GM12874 (cell line): ENCODE data around the gene UGT8.

Experiments
- TF ChIP-seq, protein P1 (sequence below): IDR thresholded peaks from 2 replicates; pipeline ENCODE4 v1.5.1; 2011; ENCODE audit warnings: low read depth, mild to moderate bottlenecking, control low read depth, low read length, moderate library complexity; ENCODE audit not compliant: insufficient read depth

UGT8 gene

DNA sequence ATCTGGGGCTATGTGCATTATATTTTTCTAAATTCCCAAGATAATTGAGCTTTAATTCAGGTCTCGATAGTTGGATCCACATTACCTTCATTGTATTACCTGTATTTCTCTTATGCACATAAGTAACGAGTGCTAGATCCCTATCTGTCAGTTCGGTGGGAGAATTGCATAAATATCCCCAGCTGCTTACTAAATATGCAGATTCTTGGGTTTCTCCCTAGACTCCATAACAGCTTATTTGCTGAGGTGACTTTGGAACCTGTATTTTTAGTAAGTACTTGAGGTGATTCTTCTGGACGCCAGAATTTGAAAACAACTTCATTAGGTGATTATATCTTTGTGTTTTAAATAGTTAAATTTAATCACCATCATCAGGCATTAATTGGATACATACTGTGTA lies 15.0 kb downstream of the UGT8 start:
- TF ChIP-seq, protein P1, sequence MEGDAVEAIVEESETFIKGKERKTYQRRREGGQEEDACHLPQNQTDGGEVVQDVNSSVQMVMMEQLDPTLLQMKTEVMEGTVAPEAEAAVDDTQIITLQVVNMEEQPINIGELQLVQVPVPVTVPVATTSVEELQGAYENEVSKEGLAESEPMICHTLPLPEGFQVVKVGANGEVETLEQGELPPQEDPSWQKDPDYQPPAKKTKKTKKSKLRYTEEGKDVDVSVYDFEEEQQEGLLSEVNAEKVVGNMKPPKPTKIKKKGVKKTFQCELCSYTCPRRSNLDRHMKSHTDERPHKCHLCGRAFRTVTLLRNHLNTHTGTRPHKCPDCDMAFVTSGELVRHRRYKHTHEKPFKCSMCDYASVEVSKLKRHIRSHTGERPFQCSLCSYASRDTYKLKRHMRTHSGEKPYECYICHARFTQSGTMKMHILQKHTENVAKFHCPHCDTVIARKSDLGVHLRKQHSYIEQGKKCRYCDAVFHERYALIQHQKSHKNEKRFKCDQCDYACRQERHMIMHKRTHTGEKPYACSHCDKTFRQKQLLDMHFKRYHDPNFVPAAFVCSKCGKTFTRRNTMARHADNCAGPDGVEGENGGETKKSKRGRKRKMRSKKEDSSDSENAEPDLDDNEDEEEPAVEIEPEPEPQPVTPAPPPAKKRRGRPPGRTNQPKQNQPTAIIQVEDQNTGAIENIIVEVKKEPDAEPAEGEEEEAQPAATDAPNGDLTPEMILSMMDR: no peak

GRCh38 chr4:114615435-114615834 lies 16.8 kb downstream of the UGT8 start:
- TF ChIP-seq, protein P1: no peak

DNA sequence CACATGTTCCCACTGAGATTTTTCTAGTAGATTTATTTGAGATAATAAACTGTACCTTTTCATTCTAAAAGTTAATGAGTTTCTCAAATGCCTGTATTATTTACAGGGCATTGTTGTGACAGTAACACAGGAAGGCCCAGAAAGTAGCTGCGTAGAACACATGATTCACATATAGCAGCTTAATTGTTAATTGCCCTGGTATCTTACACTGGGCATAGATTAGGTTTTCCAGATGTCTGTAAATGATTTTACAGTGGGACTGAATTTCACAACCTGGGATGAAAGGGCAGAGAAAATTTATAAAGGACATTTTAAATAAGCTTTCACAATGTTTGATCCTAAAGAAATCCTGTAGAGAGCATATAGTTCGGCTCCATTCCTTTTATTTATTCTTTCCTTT lies 27.6 kb downstream of the UGT8 start:
- TF ChIP-seq, protein P1: no peak

DNA sequence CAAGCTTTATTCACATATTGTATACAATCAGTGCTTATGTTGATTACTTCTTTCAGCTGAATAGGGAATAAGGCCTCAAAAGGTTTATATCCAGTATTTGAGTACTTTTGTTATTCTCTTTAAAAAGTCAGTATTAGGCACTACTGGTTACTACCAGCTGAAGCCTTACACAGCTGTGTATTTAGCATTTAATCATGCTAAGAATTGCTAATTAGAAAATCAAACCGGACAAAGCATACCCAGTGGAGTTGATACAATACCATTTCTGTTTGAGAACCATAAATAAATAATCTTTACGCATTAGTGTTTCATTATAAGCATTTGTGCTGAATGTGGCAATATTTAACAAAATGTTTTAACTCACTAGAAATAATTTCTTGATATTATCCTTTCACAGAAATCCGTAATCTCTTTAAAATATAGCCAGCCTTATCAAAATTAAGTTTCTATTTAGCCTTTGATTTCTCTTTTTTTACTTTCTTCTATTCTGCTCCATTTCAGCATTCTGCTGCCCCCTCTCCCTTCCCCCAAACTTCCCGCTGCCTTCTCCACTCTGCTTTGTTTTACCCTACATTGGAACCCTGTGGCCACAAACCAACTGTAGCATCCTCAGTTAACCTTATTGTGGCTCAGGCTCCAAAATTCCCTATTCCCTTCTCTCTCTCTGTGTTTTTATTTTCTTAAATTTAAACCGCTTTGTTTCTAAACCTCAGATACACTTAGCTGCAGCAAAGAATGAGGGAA lies 37.8 kb downstream of the UGT8 start:
- TF ChIP-seq, protein P1: no peak

GRCh38 chr4:114642173-114642780 lies 43.7 kb downstream of the UGT8 start:
- TF ChIP-seq, protein P1: no peak

DNA sequence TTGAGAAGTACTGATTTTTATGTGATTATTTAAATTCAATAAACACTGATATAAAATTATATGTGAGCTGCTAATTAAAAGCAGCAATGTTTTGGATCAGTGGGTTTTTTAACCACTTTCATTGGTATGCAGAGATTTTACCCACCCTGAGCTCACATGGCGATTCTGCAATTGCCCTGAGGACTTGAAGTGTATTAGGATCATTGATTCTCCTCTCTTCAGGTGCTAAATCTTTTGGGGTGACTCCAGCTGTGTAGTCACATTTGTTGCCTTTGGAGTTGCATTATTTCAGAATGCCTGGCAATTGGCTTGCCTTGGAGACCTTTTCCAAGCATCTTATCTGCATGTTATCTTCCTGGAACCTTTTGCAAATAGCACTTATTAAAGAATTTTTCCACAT lies 51.3 kb downstream of the UGT8 start:
- TF ChIP-seq, protein P1: no peak

DNA sequence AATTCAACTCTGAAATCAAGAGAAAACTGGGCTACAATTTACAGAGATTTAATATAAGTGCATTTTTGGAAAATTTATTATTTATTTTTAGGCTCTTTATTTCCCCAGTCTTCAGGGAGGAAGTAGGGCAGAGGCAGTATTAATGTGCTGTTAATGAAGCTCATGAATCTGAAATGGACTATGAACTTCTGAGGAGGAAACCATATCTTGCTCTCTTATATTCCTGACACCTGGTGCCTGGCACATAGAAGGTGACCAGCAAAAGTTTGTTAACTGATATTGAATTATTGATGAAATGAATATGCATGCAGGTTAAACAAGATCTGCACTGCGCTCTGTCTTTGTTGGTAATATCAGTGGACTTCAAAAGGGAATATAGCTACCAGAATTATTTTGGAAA lies 55.1 kb downstream of the UGT8 start:
- TF ChIP-seq, protein P1: no peak
